Femur (tissue), 1 donor: ENCODE measurements around the gene TRAF3.
"Not testable (repeated sequence)": the region's sequence is repeated elsewhere in the genome, so short reads cannot be mapped to it uniquely, and the experiment has no call there.

Source experiments
- DNase-seq: peaks from one replicate; pipeline ENCODE4 v3.0.0-alpha.2; 2017

Gene TRAF3

GRCh38 chr14:102831163-102831804 is 54.0 kb downstream of the TRAF3 start:
- DNase-seq = no peak

- no peak for DNase-seq
These were observed 56.1 kb downstream of the TRAF3 start for GRCh38 chr14:102833341-102833740.

GRCh38 chr14:102833991-102834390 is 56.7 kb downstream of the TRAF3 start:
- DNase-seq = no peak

- no peak for DNase-seq
These were observed 58.7 kb downstream of the TRAF3 start for GRCh38 chr14:102835959-102836358.

DNA sequence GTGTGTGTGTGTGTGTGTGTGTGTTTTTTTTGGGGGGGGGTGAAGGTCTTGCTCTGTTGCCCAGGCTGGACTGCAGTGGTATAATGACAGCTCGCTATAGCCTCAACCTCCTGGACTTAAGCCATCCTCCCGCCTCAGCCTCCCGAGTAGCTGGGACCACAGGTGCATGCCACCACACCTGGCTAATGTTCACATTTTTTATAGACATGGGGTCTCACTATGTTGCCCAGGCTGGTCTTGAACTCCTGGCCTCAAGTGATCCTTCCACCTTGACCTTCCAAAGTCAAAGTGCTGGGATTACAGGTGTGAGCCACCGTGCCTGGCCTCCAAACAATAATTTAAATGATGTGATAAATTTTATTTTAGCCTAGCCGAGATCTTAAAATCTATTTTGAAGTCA is 59.9 kb downstream of the TRAF3 start:
- DNase-seq = not testable (repeated sequence)

DNA sequence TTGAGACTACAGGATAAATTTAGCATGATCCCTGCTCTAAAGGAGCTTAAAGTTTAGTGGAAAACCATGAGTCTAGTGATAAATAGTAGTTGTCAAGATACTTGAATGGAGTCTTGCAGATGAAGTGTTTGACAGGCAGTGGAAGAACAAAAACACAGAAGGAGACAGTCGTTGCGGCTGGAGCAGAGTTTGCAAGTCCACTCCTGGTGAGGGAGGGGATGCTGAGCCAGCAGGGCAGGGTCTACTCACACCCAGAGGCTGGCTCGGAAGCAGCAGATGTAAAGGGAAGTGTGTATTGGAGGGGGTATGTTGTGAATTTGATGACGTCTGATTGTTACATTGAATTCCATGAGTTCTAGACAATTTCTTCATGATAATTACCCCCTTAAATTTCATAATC is 61.3 kb downstream of the TRAF3 start:
- no peak for DNase-seq

GRCh38 chr14:102840115-102840514 is 62.9 kb downstream of the TRAF3 start:
- no peak for DNase-seq

DNA sequence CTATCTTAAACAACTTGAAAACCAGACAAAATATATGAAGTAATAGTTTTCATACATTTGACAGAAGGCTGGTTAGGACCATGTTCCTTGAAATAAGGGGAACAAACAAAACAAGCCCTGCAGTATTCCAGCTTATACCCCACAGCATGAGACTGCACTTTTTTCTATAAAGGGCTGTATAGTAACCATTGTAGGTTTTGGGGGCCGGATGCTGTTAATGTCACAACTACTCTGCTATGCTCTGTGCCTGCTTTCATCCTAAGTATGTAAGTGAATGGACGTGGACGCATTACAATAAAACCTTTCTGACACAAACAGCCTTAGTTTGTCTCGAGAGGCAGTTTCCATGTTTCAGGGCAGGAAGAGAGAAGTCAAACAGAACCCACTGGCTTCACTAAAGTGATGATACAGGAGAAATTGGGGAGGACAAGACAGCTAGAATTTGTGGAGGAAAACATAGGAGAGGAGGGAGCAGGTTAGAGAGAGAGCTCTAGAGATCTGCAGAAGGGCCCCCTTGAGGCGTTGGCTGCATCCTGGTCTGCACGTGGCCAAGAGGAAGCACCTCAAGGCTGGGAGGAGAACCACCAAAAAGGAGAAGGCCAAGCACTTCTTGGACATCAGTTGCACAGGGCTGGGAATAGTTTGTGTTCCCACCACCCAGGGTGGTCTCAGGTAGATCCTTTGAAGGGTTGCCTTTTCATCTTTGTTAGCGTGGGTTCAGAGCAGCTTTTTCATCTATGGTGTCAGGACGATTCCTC is 63.7 kb downstream of the TRAF3 start:
- DNase-seq = no peak

- DNase-seq = no peak
These were observed 71.7 kb downstream of the TRAF3 start for GRCh38 chr14:102848830-102849525.

- no peak for DNase-seq
These were observed 72.5 kb downstream of the TRAF3 start for GRCh38 chr14:102849526-102850379.

DNA sequence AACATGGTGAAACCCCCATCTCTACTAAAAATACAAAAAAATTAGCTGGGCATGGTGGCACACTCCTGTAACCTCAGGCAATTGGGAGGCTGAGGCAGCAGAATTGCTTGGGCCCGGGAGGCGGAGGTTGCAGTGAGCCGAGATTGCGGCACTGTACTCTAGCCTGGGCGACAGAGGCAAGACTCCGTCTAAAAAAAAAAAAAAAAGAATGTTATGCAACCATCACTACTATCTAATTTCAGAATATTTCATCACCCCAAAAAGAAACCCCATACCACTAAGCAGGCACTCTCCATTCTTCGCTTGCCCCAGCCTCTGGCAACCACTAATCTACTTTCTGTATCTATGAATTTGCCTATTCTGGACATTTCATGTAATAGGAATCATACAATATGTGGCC is 76.4 kb downstream of the TRAF3 start:
- no peak for DNase-seq

- no peak for DNase-seq
These were observed 76.9 kb downstream of the TRAF3 start for GRCh38 chr14:102854091-102854703.

DNA sequence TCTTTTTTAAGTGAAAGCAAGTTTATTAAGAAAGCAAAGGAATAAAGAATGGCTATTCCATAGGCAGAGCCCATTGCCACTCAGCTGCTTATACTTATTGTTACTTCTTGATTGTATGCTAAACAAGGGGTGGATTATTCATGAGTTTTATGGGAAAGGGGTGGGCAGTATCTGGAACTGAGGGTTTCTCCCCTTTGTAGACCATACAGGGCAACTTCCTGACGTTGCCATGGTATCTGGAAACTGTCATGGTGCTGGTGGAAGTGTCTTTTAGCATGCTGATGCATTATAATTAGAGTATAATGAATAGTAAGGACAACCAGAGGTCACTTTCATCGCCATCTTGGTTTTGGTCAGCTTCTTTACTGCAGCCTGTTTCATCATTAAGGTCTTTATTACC is 78.9 kb downstream of the TRAF3 start:
- DNase-seq = no peak

- no peak for DNase-seq
These were observed 80.2 kb downstream of the TRAF3 start for GRCh38 chr14:102857444-102857843.

- DNase-seq = no peak
These were observed 82.7 kb downstream of the TRAF3 start for GRCh38 chr14:102859911-102860310.

GRCh38 chr14:102862154-102862773 is 85.0 kb downstream of the TRAF3 start:
- no peak for DNase-seq

GRCh38 chr14:102863381-102863780 is 86.1 kb downstream of the TRAF3 start:
- no peak for DNase-seq

GRCh38 chr14:102865916-102866315 is 88.7 kb downstream of the TRAF3 start:
- DNase-seq = not testable (repeated sequence)

- DNase-seq = no peak
These were observed 89.9 kb downstream of the TRAF3 start for GRCh38 chr14:102866982-102867761.

- no peak for DNase-seq
These were observed 90.8 kb downstream of the TRAF3 start for GRCh38 chr14:102867826-102868580.
